HG03442 (cell line): ENCODE data around the gene TRAPPC2L.

Experiments
- ATAC-seq: cut with Tn5 transposase; IDR thresholded peaks from one replicate; pipeline ENCODE4 v1.9.1; 2021; ENCODE audit warnings: mild to moderate bottlenecking, moderate library complexity; ENCODE audit not compliant: unreplicated experiment

Gene TRAPPC2L

DNA sequence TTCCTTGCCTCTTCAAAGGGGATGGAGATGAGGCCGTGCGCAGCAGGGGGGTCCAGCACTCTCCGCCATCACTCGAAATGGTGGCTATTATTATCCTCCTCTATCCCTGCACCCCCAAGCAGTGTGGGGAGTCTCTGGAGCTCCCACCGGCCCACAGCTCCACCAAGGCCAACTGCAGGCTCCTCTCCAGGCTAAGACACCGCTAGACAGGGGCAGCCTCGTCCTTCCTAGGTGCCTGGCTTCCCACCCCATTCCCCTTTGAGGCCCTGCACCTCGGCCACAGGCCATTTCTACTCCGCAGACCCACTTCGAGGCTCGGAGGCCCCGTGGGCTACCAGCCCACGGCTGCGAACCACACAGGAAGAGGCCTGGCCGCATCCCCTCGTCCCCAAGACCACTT is 49.1 kb downstream of the TRAPPC2L start:
- ATAC-seq, result no peak

DNA sequence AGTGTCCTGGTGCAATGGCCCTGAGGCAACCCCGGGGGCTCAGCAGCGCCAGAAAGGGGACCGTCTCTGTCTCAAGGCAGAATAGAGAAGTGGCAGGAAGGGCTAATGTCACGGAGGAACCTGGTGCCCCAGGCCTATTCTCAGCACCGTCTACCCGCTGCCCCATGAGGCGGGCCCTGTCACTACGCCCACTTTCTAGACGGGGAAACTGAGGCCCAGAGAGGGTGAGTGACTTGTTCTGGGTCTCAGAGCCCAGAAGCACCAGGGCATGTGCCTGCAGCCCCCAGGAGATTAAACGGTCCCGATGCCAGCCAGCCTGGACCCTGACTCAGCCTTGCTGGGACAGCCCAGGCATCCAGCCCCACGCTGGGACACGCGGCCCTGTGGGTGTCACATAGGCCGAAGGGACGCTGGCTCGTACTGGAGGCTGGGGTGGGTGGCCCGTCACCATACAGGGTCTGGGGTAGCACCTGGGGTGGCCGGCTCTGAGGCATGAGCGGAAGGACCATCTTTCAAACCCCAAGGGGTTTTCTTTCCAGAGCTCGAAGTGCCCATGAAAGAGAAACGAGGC is 49.7 kb downstream of the TRAPPC2L start:
- ATAC-seq, result no peak

DNA sequence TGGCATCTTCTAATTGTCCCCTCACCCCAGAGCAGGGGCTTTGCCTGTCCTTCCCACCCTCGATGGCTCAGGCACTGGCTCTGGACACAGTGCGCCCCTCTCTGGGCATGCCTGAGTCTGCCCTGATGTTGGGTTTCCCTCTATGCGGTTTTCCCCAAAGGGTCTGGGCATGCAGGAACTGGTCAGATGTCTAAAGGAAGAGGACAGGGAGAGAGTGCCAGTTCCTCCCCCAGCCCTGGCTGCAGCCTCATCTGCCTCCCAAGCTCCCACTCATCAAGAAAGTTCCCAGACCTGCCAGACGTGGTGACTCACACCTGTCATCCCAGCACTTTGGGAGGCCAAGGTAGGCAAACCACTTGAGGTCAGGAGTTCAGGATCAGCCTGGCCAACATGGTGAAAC is 50.8 kb downstream of the TRAPPC2L start:
- no peak for ATAC-seq

DNA sequence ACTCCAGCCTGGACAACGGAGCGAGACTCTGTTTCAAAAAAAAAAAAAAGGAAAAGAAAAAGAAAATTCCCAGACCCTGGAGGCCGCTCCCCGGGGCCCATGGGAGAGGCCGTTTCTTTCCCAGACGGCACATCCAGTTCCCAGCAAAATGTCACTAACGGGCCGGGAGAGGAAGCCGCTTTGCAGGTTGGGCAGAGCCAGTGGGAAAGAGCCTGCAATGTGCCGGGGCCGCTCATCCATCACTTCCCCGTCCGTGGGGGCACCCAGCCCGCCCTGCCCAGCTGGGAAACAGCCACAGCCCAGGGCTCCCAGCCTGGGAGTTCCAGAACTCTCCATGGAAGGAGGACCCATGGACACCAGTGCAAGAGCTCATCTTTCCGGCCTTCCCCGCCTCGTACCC is 51.4 kb downstream of the TRAPPC2L start:
- no peak for ATAC-seq

DNA sequence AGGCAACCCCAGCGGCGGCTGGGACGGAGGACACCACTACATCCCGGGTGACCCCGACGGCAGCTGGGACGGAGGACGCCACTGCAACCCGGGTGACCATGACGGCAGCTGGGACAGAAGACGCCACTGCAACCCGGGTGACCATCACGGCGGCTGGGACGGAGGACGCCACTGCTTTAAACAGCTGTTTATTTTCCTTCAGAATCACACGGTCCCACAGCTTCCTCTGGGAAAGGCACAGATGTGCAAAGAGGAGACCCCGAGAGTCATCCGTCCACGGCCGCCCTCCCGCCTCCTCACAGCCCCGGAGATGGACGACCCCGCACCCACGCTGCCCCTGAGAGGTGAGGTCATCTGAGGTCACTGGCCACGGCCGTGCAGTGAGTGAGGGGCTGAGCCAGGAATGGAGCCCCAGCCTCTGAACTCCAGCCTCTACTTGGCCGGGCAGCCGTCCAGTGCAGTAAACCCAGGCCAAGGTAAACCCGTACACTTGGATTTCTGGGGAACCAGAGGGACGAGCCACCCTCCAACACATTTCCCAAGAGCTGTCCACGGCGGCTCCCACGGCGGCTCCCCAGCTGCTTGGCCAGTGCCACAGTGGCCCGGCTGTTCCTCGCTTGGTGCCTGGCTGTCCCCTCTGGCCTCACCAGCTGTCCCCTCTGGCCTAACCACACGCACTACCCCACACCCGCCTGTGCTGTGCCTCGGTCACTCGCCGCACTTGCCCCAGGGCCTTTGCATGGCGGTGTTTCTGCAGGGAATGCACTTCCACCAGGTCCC is 52.7 kb downstream of the TRAPPC2L start:
- ATAC-seq, result no peak

DNA sequence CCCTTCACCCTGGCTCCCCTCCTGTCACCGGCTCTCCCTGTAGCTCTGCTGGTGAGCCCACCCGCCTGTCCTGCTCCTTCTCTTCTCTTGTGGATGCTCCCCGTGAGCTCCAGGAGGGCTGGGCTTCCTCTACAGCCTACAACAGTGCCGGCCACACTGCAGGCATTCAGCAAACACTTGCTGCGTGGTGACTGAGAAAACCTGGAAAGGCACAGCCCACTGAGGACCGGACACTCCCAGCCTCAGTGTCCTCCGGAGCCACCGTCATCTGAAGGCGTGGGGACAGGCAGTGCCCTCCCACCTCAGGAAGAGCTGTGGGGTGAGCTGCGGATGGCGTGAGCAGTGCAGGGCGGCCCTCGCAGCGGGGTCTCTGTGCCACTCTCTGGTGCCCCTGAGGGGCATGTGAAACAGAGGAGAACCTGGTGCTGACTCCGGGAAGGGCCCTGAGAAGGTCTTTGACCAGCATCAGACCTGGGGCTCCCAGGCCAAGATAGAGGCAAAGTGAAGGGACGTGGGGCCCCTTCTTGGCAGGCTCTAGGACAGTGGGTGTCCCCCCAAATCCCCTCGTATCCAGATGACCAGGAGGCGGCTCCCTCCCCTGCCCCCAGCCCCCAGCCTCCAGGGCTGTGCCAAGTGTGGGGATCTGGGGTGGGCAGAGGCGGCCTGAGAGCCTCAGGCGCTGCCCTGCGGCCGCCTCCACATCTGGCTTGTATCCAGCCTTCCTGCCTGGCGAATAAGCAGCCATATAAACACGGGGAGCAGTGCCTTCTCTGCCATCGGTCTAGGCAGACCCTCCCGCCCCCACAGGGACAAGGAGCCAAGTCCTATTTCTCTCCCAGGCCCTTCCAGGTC is 53.6 kb downstream of the TRAPPC2L start:
- no peak for ATAC-seq

DNA sequence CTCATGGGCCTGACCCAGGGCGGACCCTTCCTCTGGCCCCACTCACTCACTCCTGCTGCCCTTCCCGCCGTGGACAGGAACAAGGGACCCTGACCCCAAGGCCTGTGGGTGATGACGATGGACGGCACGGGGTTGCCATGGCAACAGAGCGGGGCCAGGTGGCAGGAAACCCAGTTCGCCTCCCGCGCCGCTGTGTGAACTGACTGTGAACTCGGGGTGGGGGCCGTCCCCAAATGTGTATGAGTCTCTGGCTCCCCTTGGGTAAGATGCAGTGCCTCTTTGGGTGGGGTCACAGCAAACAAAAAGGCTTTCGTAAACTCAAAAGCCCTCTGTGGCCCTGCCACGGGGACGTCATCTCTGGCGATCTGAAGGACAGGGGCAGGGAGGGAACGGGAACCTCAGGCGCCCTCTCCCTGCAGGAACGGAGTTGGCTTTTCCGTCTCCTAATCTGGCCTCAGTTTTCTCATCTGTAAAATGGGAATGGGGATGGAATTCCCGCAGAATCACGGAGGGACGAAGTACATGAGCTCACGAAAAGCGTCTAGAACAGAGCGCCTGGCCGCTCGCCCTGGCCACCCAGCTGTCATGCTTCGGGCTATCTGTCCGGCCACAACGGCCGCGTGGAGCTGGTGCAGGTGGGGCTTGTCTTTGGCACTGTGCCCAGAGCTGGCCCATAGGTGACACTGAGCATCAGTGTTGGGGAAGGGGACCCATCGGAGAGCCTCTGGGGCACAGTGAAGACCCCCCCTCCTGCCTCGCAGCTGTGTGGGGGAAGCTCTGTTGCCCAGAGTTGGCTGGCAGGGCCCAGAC is 54.4 kb downstream of the TRAPPC2L start:
- no peak for ATAC-seq

DNA sequence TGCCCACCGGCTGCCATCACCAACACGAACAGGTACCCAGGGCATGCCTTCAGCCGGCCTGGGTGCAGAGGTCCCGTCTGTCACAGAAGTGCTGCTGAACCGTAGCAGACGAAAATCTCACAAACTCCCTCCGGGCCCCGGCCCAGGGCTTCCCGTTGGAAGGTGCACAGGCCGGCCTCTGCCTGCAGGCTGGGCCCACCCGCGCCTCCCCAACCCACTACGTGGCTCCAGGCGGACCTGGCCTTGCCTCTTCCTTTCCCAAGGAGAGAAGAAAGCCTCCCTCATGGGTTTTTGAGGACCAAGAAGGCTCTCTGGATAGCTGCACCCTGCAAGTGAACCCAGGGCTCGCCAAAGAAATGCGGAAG is 55.0 kb downstream of the TRAPPC2L start:
- no peak for ATAC-seq
